ENCODE data around the gene AHNAK2.
"Not testable (repeated sequence)": the region's sequence is repeated elsewhere in the genome, so short reads cannot be mapped to it uniquely, and the experiment has no call there.

- not testable (repeated sequence) for TF ChIP-seq EZH2phosphoT487 (IDR thresholded peaks at IDR 0.05; ENCODE audit: borderline replicate concordance); YY1 (IDR thresholded peaks at IDR 0.05; ENCODE audit: extremely low read depth, insufficient replicate concordance, low read depth, low read length)
Observed at GRCh38 chr14:104951863-104952657, 26.1 kb downstream of the AHNAK2 start.

Measured in HCT116 (cell line).